Panc1 (cell line): ENCODE data around the gene LRIG3. TPM values are rescaled to one million over a fixed set of nuclear protein-coding genes. Genes with fewer than 3 reads are reported as not detected.

Experiments used
- ATAC-seq: fragments of 200-7000 bp; cut with Tn5 transposase; 2 replicates; pipeline ENCODE4 v1.9.1; 2020; ENCODE audit warnings: mild to moderate bottlenecking, moderate library complexity
- BruUV-seq: library from RNA; stranded (reverse); fragments of 400-500 nt; replicated peaks from 2 replicates; lab custom pipeline; 2021; lab: Mats Ljungman, UMichigan
- CTCF ChIA-PET: fragments of 300-600 bp; sonication (Branson Sonifier 250); formaldehyde crosslinking; loops from one replicate; lab custom pipeline; 2022; ENCODE audit warnings: antibody characterized with exemption; lab: Charles Lee
- POLR2A ChIA-PET: fragments of 300-600 bp; sonication (Branson Sonifier 250); formaldehyde crosslinking; loops from one replicate; lab custom pipeline; 2022; ENCODE audit warnings: antibody characterized with exemption; lab: Charles Lee
- DNase-seq: peaks from one replicate; pipeline ENCODE4 v3.0.0-alpha.2; 2010; ENCODE audit warnings: low read depth, low spot score
- H3K27ac ChIP-seq: 2 replicates; pipeline ENCODE4 v1.5.1; 2011; ENCODE audit warnings: mild to moderate bottlenecking, low read length, inconsistent platforms
- H3K27me3 ChIP-seq: fragments of 200-500 bp; sonication (Bioruptor generic); 2 replicates; pipeline ENCODE4 v1.6.0; 2014; ENCODE audit warnings: low read length, inconsistent platforms; ENCODE audit not compliant: control insufficient read depth, insufficient read depth
- H3K36me3 ChIP-seq: fragments of 200-500 bp; sonication (Bioruptor generic); 2 replicates; pipeline ENCODE4 v1.5.1; 2014; ENCODE audit warnings: inconsistent platforms, mild to moderate bottlenecking, low read length, moderate library complexity; ENCODE audit not compliant: control insufficient read depth, insufficient read depth
- H3K4me1 ChIP-seq: 2 replicates; pipeline ENCODE4 v1.5.1; 2011; ENCODE audit warnings: inconsistent platforms, mild to moderate bottlenecking, low read length, moderate library complexity; ENCODE audit not compliant: control insufficient read depth, insufficient read depth
- H3K4me3 ChIP-seq, 2 experiments: 2 replicates each; pipeline ENCODE4 v1.5.1; 2011 to 2012; ENCODE audit warnings: low read depth in 2 of 2, low read length in 2 of 2, mild to moderate bottlenecking in 2 of 2, inconsistent platforms in 1 of 2, moderate library complexity in 1 of 2
- H3K9me3 ChIP-seq: fragments of 200-500 bp; sonication (Bioruptor generic); 2 replicates; pipeline ENCODE4 v1.5.1; 2014; ENCODE audit warnings: low read depth, mild to moderate bottlenecking, inconsistent platforms, low read length, moderate library complexity; ENCODE audit not compliant: control insufficient read depth, insufficient read depth
- POLR2AphosphoS5 ChIP-seq: IDR thresholded peaks from 2 replicates; pipeline ENCODE4 v1.6.1; 2012; ENCODE audit warnings: mild to moderate bottlenecking, low read depth, low read length, moderate library complexity
- SIN3A ChIP-seq: IDR thresholded peaks from 2 replicates; pipeline ENCODE4 v1.6.1; 2012; ENCODE audit warnings: low read depth, mild to moderate bottlenecking, low read length, moderate library complexity, borderline replicate concordance; ENCODE audit not compliant: insufficient read depth
- TCF7L2 ChIP-seq: IDR thresholded peaks from 2 replicates; pipeline ENCODE4 v1.6.1; 2011; ENCODE audit warnings: mild to moderate bottlenecking, low read depth, low read length, inconsistent platforms
- in situ Hi-C: cut with HindIII; loops from 2 replicates; pipeline ENCODE4 v1.10.0; 2016; ENCODE audit warnings: low sequenced_read_pairs, low pct_unique_long_range_greater_than_20kb
- intact Hi-C: fragments of 100-400 bp; cut with micrococcal nuclease; formaldehyde crosslinking; loops from one replicate; pipeline ENCODE4 v1.10.0; 2022; ENCODE audit not compliant: unreplicated experiment
- total RNA-seq: library from RNA; stranded (reverse); gene quantifications from one replicate; pipeline ENCODE4 v1.2.1, GENCODE V29; 2021; ENCODE audit not compliant: unreplicated experiment
- TF ChIP-seq, protein P1 (sequence below): fragments of 450-650 bp; IDR thresholded peaks from 2 replicates; pipeline ENCODE4 v1.5.1; 2017; ENCODE audit warnings: mild to moderate bottlenecking
- TF ChIP-seq, protein P2 (sequence below), 2 experiments: IDR thresholded peaks; 2 replicates each; pipeline ENCODE4 v1.6.1; 2011 to 2012; ENCODE audit warnings: low read depth in 2 of 2, control low read depth in 1 of 2, low read length in 1 of 2, mild to moderate bottlenecking in 1 of 2, moderate library complexity in 1 of 2; ENCODE audit not compliant: insufficient read depth in 1 of 2

LRIG3 gene
- total RNA-seq, 1 experiment from 2014 or later, result 12.1 TPM

DNA sequence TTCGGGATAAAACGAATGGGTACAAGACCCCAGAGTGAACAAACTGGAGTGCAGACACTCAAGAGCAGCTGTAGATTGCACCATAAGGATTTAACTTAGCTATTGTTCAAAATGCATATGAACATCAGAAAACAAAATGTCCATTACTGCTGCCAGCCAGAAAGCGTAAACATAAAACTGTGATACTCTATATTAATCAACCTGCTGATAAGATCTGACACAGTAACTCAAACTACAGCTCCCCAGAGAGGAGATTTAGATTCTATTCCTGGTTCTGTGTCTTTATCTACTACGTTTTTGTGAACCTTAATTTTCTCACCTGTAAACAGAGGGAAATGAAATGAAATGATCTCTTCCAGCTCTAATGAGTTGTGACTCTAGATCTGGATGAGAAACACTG, 22.3 kb downstream of the LRIG3 start:
- H3K27ac ChIP-seq, result no peak overlapping the region
- no TSS peak for BruUV-seq
- no peak overlapping the region for H3K4me3 ChIP-seq
- POLR2A ChIA-PET, result no interaction called here
- H3K36me3 ChIP-seq, result no peaks in the 10 kb centered on the region
- H3K4me1 ChIP-seq, result no peaks in the 10 kb centered on the region
- intact Hi-C loops, result no loop called here
- ATAC-seq (no peak), DNase-seq (no peak)
- CTCF ChIA-PET, result no interaction called here
- in situ Hi-C loops, result no loop called here
- no peaks in the 10 kb centered on the region for H3K9me3 ChIP-seq
- H3K27me3 ChIP-seq, result no peaks in the 10 kb centered on the region
- TF ChIP-seq POLR2AphosphoS5 (no peak), TCF7L2 (no peak), SIN3A (no peak)
- TF ChIP-seq, protein P1, sequence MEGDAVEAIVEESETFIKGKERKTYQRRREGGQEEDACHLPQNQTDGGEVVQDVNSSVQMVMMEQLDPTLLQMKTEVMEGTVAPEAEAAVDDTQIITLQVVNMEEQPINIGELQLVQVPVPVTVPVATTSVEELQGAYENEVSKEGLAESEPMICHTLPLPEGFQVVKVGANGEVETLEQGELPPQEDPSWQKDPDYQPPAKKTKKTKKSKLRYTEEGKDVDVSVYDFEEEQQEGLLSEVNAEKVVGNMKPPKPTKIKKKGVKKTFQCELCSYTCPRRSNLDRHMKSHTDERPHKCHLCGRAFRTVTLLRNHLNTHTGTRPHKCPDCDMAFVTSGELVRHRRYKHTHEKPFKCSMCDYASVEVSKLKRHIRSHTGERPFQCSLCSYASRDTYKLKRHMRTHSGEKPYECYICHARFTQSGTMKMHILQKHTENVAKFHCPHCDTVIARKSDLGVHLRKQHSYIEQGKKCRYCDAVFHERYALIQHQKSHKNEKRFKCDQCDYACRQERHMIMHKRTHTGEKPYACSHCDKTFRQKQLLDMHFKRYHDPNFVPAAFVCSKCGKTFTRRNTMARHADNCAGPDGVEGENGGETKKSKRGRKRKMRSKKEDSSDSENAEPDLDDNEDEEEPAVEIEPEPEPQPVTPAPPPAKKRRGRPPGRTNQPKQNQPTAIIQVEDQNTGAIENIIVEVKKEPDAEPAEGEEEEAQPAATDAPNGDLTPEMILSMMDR, result no peak
- TF ChIP-seq, protein P2, sequence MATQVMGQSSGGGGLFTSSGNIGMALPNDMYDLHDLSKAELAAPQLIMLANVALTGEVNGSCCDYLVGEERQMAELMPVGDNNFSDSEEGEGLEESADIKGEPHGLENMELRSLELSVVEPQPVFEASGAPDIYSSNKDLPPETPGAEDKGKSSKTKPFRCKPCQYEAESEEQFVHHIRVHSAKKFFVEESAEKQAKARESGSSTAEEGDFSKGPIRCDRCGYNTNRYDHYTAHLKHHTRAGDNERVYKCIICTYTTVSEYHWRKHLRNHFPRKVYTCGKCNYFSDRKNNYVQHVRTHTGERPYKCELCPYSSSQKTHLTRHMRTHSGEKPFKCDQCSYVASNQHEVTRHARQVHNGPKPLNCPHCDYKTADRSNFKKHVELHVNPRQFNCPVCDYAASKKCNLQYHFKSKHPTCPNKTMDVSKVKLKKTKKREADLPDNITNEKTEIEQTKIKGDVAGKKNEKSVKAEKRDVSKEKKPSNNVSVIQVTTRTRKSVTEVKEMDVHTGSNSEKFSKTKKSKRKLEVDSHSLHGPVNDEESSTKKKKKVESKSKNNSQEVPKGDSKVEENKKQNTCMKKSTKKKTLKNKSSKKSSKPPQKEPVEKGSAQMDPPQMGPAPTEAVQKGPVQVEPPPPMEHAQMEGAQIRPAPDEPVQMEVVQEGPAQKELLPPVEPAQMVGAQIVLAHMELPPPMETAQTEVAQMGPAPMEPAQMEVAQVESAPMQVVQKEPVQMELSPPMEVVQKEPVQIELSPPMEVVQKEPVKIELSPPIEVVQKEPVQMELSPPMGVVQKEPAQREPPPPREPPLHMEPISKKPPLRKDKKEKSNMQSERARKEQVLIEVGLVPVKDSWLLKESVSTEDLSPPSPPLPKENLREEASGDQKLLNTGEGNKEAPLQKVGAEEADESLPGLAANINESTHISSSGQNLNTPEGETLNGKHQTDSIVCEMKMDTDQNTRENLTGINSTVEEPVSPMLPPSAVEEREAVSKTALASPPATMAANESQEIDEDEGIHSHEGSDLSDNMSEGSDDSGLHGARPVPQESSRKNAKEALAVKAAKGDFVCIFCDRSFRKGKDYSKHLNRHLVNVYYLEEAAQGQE (IDR thresholded peaks at IDR 0.05; ENCODE audit: insufficient read depth in 1 of 2, low read depth in 2 of 2, low read length in 1 of 2), result no peak

DNA sequence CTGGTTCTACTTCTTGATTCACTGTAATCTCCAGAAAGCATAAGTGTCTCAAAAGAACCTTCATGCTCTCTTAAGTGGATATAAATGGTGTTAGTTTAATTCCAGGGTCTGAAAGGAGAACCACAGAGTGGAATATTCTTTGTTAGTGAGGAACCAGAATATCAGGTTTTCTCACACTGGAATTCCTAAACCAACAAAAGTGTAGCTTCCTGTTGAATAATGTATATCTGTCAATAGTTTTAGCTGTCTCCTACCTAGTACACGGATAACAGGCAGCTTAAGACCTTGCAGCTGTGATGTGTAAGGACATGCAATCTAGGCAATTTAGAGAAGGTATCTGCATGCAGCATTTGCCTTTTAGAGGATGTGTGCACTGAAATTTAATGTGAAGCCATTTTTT, 24.0 kb downstream of the LRIG3 start:
- no peaks in the 10 kb centered on the region for H3K9me3 ChIP-seq
- no peak overlapping the region for H3K4me3 ChIP-seq
- in situ Hi-C loops, result no loop called here
- no peaks in the 10 kb centered on the region for H3K4me1 ChIP-seq
- BruUV-seq, result no TSS peak
- TF ChIP-seq TCF7L2 (no peak), SIN3A (no peak), POLR2AphosphoS5 (no peak)
- TF ChIP-seq, protein P1, result no peak
- TF ChIP-seq, protein P2 (IDR thresholded peaks at IDR 0.05; ENCODE audit: insufficient read depth in 1 of 2, low read depth in 2 of 2, low read length in 1 of 2), result no peak
- no peaks in the 10 kb centered on the region for H3K36me3 ChIP-seq
- POLR2A ChIA-PET, result no interaction called here
- no peak for ATAC-seq
- CTCF ChIA-PET, result no interaction called here
- no peak overlapping the region for H3K27ac ChIP-seq
- intact Hi-C loops, result no loop called here
- DNase-seq, result no peak
- no peaks in the 10 kb centered on the region for H3K27me3 ChIP-seq
